ENCODE data around the gene GALC. TPM values are rescaled to one million over a fixed set of nuclear protein-coding genes. Genes with fewer than 3 reads are reported as not detected.

The GALC gene
- total and polyA plus RNA-seq, 2 experiments from 2014 or later, result 13.1 to 24.0 TPM

- in situ Hi-C loops (cut with MboI), result no loop called here
- 94 to 96% methylated on average over 2 of the region's 2 CpGs for WGBS, 2 experiments (ENCODE audit: low coverage in 1 of 2, low lambda C conversion rate in 2 of 2, missing lambda C conversion rate in 2 of 2)
Observed at GRCh38 chr14:87940894-87941293, 52.1 kb downstream of the GALC start.

GRCh38 chr14:87940382-87940781 lies 52.6 kb downstream of the GALC start:
- Histone ChIP-seq H3K9me2 (ENCODE audit: insufficient read depth) (no peaks in the 10 kb centered on the region), H3K4me3 (no peak overlapping the region), H3K9me3 (ENCODE audit: low read depth) (no peaks in the 10 kb centered on the region), H3K9ac (no peak overlapping the region), H3K4me1 (ENCODE audit: insufficient read depth) (no peaks in the 10 kb centered on the region), H4K20me1 (ENCODE audit: insufficient read depth) (no peaks in the 10 kb centered on the region), H3K79me2 (ENCODE audit: insufficient read depth) (no peaks in the 10 kb centered on the region), H3K27ac (no peak overlapping the region), H3F3A (ENCODE audit: insufficient read depth) (no peaks in the 10 kb centered on the region), H3K27me3 (replicated peaks; ENCODE audit: insufficient read depth) (no peaks in the 10 kb centered on the region), H2AFZ (no peak overlapping the region), H3K4me2 (ENCODE audit: unreplicated experiment) (no peak overlapping the region), H3K36me3 (ENCODE audit: low read depth) (0 out of 2 replicates have a peak, but pooled peaks cover 2% of the 10 kb centered on the region)
- in situ Hi-C loops (cut with MboI), result no loop called here
- WGBS, 2 experiments (ENCODE audit: low coverage in 1 of 2, low lambda C conversion rate in 2 of 2, missing lambda C conversion rate in 2 of 2), result 86 to 96% methylated on average over 3 of the region's 3 CpGs
- DNase-seq, result no peak
- TF ChIP-seq EZH2phosphoT487 (IDR thresholded peaks at IDR 0.05; ENCODE audit: insufficient read depth, low read depth), result no peak

More at GRCh38 chr14:87940894-87941293, 52.1 kb downstream of the GALC start:
- TF ChIP-seq EZH2 (IDR thresholded peaks at IDR 0.05; ENCODE audit: insufficient read depth, poor library complexity, severe bottlenecking), result no peak
- no peak for TF ChIP-seq EZH2phosphoT487 (IDR thresholded peaks at IDR 0.05; ENCODE audit: insufficient read depth, low read depth)
- H2AFZ ChIP-seq, result no peak overlapping the region
- no peaks in the 10 kb centered on the region for H4K20me1 ChIP-seq (ENCODE audit: insufficient read depth)
- no peak overlapping the region for H3K27ac ChIP-seq
- no peak overlapping the region for H3K4me2 ChIP-seq (ENCODE audit: unreplicated experiment)
- no peaks in the 10 kb centered on the region for H3F3A ChIP-seq (ENCODE audit: insufficient read depth)
- H3K4me1 ChIP-seq (ENCODE audit: insufficient read depth), result no peaks in the 10 kb centered on the region
- H3K4me3 ChIP-seq, result no peak overlapping the region
- no peaks in the 10 kb centered on the region for H3K27me3 ChIP-seq (replicated peaks; ENCODE audit: insufficient read depth)
- 0 out of 2 replicates have a peak, but pooled peaks cover 2% of the 10 kb centered on the region for H3K36me3 ChIP-seq (ENCODE audit: low read depth)
- H3K9me2 ChIP-seq (ENCODE audit: insufficient read depth), result no peaks in the 10 kb centered on the region
- no peak overlapping the region for H3K9ac ChIP-seq
- H3K9me3 ChIP-seq (ENCODE audit: low read depth), result no peaks in the 10 kb centered on the region
- no peaks in the 10 kb centered on the region for H3K79me2 ChIP-seq (ENCODE audit: insufficient read depth)
- DNase-seq, result no peak

- 0 out of 2 replicates have a peak, but pooled peaks cover 5% of the 10 kb centered on the region for H3K36me3 ChIP-seq (ENCODE audit: low read depth)
- no peaks in the 10 kb centered on the region for H3K4me1 ChIP-seq (ENCODE audit: insufficient read depth)
- 53 to 55% methylated on average over 1 of the region's 1 CpG for WGBS, 2 experiments (ENCODE audit: low coverage in 1 of 2, low lambda C conversion rate in 2 of 2, missing lambda C conversion rate in 2 of 2)
- TF ChIP-seq EZH2phosphoT487 (IDR thresholded peaks at IDR 0.05; ENCODE audit: insufficient read depth, low read depth), result no peak
- TF ChIP-seq EZH2 (IDR thresholded peaks at IDR 0.05; ENCODE audit: insufficient read depth, poor library complexity, severe bottlenecking), result no peak
- H3K79me2 ChIP-seq (ENCODE audit: insufficient read depth), result no peaks in the 10 kb centered on the region
- H3K9me3 ChIP-seq (ENCODE audit: low read depth), result no peaks in the 10 kb centered on the region
- in situ Hi-C loops (cut with MboI), result no loop called here
- H3K4me3 ChIP-seq, result no peak overlapping the region
- H3K9ac ChIP-seq, result no peak overlapping the region
- H3F3A ChIP-seq (ENCODE audit: insufficient read depth), result no peaks in the 10 kb centered on the region
- H4K20me1 ChIP-seq (ENCODE audit: insufficient read depth), result no peaks in the 10 kb centered on the region
- no peaks in the 10 kb centered on the region for H3K9me2 ChIP-seq (ENCODE audit: insufficient read depth)
- H2AFZ ChIP-seq, result no peak overlapping the region
- no peak overlapping the region for H3K27ac ChIP-seq
- no peak for DNase-seq
- no peak overlapping the region for H3K4me2 ChIP-seq (ENCODE audit: unreplicated experiment)
- no peaks in the 10 kb centered on the region for H3K27me3 ChIP-seq (replicated peaks; ENCODE audit: insufficient read depth)
Observed at GRCh38 chr14:87935886-87936285, 57.1 kb downstream of the GALC start.

GRCh38 chr14:87935081-87935828 lies 57.7 kb downstream of the GALC start:
- Histone ChIP-seq H2AFZ (no peak overlapping the region), H3F3A (ENCODE audit: insufficient read depth) (no peaks in the 10 kb centered on the region), H3K9ac (no peak overlapping the region), H3K4me3 (no peak overlapping the region), H3K9me2 (ENCODE audit: insufficient read depth) (no peaks in the 10 kb centered on the region), H4K20me1 (ENCODE audit: insufficient read depth) (no peaks in the 10 kb centered on the region), H3K4me1 (ENCODE audit: insufficient read depth) (no peaks in the 10 kb centered on the region), H3K79me2 (ENCODE audit: insufficient read depth) (no peaks in the 10 kb centered on the region), H3K27ac (no peak overlapping the region), H3K27me3 (replicated peaks; ENCODE audit: insufficient read depth) (no peaks in the 10 kb centered on the region), H3K36me3 (ENCODE audit: low read depth) (0 out of 2 replicates have a peak, but pooled peaks cover 5% of the 10 kb centered on the region), H3K9me3 (ENCODE audit: low read depth) (no peaks in the 10 kb centered on the region), H3K4me2 (ENCODE audit: unreplicated experiment) (no peak overlapping the region)
- WGBS, 2 experiments (ENCODE audit: low coverage in 1 of 2, low lambda C conversion rate in 2 of 2, missing lambda C conversion rate in 2 of 2), result 39% methylated on average over 5 of the region's 5 CpGs
- in situ Hi-C loops (cut with MboI), result no loop called here
- TF ChIP-seq EZH2 (IDR thresholded peaks at IDR 0.05; ENCODE audit: insufficient read depth, poor library complexity, severe bottlenecking) (no peak), EZH2phosphoT487 (IDR thresholded peaks at IDR 0.05; ENCODE audit: insufficient read depth, low read depth) (no peak)
- no peak for DNase-seq

Measured in GM23248 (cell line).